ENCODE measurements around the gene MAPK12. TPM values are rescaled to one million over a fixed set of nuclear protein-coding genes. Genes with fewer than 3 reads are reported as not detected.

Gene MAPK12
- total and polyA plus RNA-seq, 10 of the 15 experiments (the other 5 are each of a cell fraction or from before 2014, with no cell fraction given) = 1.1 to 38.9 (median 16.3) TPM

DNA sequence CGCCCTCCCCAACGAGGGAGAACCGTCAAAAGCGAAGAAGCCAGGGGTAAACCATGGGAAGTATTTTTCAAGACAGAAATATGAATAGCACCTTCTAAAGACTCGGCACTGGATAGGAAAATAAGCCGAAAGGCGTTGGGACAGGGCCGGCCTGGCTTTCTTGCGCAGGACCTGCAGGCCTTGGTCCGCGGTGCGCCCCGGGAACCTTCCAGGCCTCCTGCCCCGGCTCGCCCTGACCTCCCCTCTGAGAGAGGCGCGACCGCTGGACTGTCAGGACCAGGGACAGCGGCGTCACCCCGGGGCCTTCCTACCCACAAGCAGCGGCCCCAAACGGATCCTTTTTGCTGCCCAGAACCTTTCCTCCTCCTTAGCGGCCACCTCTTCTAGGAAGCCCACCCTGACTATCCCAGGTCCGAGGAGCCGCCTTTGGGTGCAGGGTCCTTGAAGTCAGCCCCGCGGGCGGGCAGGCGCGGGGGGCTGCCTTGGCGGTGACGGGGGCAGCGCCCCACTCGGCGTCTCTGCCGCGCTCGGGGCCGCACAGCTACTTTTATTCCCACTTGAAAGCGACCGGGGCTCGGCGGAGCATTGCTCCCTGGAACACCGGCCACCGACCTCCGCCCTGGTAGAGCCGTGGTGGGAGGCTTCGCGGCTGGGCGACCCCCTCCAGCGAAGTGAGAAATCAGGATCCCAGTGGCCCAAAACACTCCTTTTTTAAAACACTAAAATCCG is 9.3 kb upstream of the MAPK12 start (continued):
- TF ChIP-seq, protein P1, sequence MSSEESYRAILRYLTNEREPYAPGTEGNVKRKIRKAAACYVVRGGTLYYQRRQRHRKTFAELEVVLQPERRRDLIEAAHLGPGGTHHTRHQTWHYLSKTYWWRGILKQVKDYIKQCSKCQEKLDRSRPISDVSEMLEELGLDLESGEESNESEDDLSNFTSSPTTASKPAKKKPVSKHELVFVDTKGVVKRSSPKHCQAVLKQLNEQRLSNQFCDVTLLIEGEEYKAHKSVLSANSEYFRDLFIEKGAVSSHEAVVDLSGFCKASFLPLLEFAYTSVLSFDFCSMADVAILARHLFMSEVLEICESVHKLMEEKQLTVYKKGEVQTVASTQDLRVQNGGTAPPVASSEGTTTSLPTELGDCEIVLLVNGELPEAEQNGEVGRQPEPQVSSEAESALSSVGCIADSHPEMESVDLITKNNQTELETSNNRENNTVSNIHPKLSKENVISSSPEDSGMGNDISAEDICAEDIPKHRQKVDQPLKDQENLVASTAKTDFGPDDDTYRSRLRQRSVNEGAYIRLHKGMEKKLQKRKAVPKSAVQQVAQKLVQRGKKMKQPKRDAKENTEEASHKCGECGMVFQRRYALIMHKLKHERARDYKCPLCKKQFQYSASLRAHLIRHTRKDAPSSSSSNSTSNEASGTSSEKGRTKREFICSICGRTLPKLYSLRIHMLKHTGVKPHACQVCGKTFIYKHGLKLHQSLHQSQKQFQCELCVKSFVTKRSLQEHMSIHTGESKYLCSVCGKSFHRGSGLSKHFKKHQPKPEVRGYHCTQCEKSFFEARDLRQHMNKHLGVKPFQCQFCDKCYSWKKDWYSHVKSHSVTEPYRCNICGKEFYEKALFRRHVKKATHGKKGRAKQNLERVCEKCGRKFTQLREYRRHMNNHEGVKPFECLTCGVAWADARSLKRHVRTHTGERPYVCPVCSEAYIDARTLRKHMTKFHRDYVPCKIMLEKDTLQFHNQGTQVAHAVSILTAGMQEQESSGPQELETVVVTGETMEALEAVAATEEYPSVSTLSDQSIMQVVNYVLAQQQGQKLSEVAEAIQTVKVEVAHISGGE (CRISPR knock-in tag; IDR thresholded peaks at IDR 0.05) = no peak
- TF ChIP-seq, protein P2, sequence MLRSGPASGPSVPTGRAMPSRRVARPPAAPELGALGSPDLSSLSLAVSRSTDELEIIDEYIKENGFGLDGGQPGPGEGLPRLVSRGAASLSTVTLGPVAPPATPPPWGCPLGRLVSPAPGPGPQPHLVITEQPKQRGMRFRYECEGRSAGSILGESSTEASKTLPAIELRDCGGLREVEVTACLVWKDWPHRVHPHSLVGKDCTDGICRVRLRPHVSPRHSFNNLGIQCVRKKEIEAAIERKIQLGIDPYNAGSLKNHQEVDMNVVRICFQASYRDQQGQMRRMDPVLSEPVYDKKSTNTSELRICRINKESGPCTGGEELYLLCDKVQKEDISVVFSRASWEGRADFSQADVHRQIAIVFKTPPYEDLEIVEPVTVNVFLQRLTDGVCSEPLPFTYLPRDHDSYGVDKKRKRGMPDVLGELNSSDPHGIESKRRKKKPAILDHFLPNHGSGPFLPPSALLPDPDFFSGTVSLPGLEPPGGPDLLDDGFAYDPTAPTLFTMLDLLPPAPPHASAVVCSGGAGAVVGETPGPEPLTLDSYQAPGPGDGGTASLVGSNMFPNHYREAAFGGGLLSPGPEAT (IDR thresholded peaks at IDR 0.05; ENCODE audit: low read depth) = 0 out of 2 replicates have a peak, but pooled peaks have one; percentile 36
- TF ChIP-seq, protein P3, sequence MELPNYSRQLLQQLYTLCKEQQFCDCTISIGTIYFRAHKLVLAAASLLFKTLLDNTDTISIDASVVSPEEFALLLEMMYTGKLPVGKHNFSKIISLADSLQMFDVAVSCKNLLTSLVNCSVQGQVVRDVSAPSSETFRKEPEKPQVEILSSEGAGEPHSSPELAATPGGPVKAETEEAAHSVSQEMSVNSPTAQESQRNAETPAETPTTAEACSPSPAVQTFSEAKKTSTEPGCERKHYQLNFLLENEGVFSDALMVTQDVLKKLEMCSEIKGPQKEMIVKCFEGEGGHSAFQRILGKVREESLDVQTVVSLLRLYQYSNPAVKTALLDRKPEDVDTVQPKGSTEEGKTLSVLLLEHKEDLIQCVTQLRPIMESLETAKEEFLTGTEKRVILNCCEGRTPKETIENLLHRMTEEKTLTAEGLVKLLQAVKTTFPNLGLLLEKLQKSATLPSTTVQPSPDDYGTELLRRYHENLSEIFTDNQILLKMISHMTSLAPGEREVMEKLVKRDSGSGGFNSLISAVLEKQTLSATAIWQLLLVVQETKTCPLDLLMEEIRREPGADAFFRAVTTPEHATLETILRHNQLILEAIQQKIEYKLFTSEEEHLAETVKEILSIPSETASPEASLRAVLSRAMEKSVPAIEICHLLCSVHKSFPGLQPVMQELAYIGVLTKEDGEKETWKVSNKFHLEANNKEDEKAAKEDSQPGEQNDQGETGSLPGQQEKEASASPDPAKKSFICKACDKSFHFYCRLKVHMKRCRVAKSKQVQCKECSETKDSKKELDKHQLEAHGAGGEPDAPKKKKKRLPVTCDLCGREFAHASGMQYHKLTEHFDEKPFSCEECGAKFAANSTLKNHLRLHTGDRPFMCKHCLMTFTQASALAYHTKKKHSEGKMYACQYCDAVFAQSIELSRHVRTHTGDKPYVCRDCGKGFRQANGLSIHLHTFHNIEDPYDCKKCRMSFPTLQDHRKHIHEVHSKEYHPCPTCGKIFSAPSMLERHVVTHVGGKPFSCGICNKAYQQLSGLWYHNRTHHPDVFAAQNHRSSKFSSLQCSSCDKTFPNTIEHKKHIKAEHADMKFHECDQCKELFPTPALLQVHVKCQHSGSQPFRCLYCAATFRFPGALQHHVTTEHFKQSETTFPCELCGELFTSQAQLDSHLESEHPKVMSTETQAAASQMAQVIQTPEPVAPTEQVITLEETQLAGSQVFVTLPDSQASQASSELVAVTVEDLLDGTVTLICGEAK (IDR thresholded peaks at IDR 0.05; ENCODE audit: borderline replicate concordance) = peak; percentile 31; the same call in 1 of the 2 replicates
- TF ChIP-seq, protein P4, sequence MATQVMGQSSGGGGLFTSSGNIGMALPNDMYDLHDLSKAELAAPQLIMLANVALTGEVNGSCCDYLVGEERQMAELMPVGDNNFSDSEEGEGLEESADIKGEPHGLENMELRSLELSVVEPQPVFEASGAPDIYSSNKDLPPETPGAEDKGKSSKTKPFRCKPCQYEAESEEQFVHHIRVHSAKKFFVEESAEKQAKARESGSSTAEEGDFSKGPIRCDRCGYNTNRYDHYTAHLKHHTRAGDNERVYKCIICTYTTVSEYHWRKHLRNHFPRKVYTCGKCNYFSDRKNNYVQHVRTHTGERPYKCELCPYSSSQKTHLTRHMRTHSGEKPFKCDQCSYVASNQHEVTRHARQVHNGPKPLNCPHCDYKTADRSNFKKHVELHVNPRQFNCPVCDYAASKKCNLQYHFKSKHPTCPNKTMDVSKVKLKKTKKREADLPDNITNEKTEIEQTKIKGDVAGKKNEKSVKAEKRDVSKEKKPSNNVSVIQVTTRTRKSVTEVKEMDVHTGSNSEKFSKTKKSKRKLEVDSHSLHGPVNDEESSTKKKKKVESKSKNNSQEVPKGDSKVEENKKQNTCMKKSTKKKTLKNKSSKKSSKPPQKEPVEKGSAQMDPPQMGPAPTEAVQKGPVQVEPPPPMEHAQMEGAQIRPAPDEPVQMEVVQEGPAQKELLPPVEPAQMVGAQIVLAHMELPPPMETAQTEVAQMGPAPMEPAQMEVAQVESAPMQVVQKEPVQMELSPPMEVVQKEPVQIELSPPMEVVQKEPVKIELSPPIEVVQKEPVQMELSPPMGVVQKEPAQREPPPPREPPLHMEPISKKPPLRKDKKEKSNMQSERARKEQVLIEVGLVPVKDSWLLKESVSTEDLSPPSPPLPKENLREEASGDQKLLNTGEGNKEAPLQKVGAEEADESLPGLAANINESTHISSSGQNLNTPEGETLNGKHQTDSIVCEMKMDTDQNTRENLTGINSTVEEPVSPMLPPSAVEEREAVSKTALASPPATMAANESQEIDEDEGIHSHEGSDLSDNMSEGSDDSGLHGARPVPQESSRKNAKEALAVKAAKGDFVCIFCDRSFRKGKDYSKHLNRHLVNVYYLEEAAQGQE (IDR thresholded peaks at IDR 0.05; ENCODE audit: low read depth, low read length) = peak; percentile 98
- TF ChIP-seq RUNX3 (IDR thresholded peaks at IDR 0.05; ENCODE audit: low read length) (peak; percentile 22; the same call in 1 of the 2 replicates), FOXM1 (IDR thresholded peaks at IDR 0.05; ENCODE audit: low read depth, low read length) (no peak), RFX5 (IDR thresholded peaks at IDR 0.05; ENCODE audit: low read depth, low read length) (no peak), TCF12 (IDR thresholded peaks at IDR 0.05; ENCODE audit: low read depth, low read length) (no peak), DPF2 (IDR thresholded peaks at IDR 0.05) (no peak)
- TF ChIP-seq, protein P5, sequence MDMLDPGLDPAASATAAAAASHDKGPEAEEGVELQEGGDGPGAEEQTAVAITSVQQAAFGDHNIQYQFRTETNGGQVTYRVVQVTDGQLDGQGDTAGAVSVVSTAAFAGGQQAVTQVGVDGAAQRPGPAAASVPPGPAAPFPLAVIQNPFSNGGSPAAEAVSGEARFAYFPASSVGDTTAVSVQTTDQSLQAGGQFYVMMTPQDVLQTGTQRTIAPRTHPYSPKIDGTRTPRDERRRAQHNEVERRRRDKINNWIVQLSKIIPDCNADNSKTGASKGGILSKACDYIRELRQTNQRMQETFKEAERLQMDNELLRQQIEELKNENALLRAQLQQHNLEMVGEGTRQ (IDR thresholded peaks at IDR 0.05; ENCODE audit: borderline replicate concordance, low read depth, low read length) = no peak
